Smooth muscle cell (in vitro differentiated cells): ENCODE data around the gene TIMP3. TPM values are rescaled to one million over a fixed set of nuclear protein-coding genes. Genes with fewer than 3 reads are reported as not detected.

Experiments
- DNase-seq: peaks from one replicate; lab custom pipeline; 2025; ENCODE audit not compliant: unreplicated experiment; lab: John Stamatoyannopoulos, UW
- H2AFZ ChIP-seq: fragments of 200-600 bp; sonication (generic); 2 replicates; pipeline ENCODE4 v1.6.0; 2016; ENCODE audit warnings: antibody characterized with exemption, low read depth, mild to moderate bottlenecking
- H3F3A ChIP-seq: fragments of 200-600 bp; sonication (generic); 2 replicates; pipeline ENCODE4 v1.6.0; 2017; ENCODE audit warnings: antibody characterized with exemption, low read depth
- H3K27ac ChIP-seq: fragments of 200-600 bp; sonication (generic); 2 replicates; pipeline ENCODE4 v1.5.1; 2016; ENCODE audit warnings: low read depth, mild to moderate bottlenecking
- H3K27me3 ChIP-seq: fragments of 200-600 bp; sonication (generic); 2 replicates; pipeline ENCODE4 v1.6.1; 2016; ENCODE audit warnings: low read depth, mild to moderate bottlenecking
- H3K36me3 ChIP-seq: fragments of 200-600 bp; sonication (generic); 2 replicates; pipeline ENCODE4 v1.5.1; 2016; ENCODE audit warnings: low read depth
- H3K4me1 ChIP-seq: fragments of 200-600 bp; sonication (generic); 2 replicates; pipeline ENCODE4 v1.5.1; 2016; ENCODE audit warnings: low read depth
- H3K4me2 ChIP-seq: fragments of 200-600 bp; sonication (generic); 2 replicates; pipeline ENCODE4 v1.6.0; 2016; ENCODE audit warnings: mild to moderate bottlenecking
- H3K4me3 ChIP-seq: fragments of 200-600 bp; sonication (generic); 2 replicates; pipeline ENCODE4 v1.5.1; 2016; ENCODE audit warnings: mild to moderate bottlenecking
- H3K79me2 ChIP-seq: fragments of 200-600 bp; sonication (generic); 2 replicates; pipeline ENCODE4 v1.6.0; 2016; ENCODE audit warnings: low read depth, mild to moderate bottlenecking
- H3K9ac ChIP-seq: fragments of 200-600 bp; sonication (generic); 2 replicates; pipeline ENCODE4 v1.6.0; 2016; ENCODE audit warnings: low read depth
- H3K9me3 ChIP-seq: fragments of 200-600 bp; sonication (generic); replicated peaks from 2 replicates; pipeline ENCODE4 v1.5.1; 2016; ENCODE audit warnings: low read depth
- H4K20me1 ChIP-seq: fragments of 200-600 bp; sonication (generic); 2 replicates; pipeline ENCODE4 v1.6.0; 2016; ENCODE audit warnings: low read depth
- CTCF ChIP-seq: fragments of 200-600 bp; sonication (generic); IDR thresholded peaks from 2 replicates; pipeline ENCODE4 v1.5.1; 2017; ENCODE audit warnings: borderline replicate concordance, mild to moderate bottlenecking, antibody characterized with exemption; ENCODE audit not compliant: insufficient read depth, poor library complexity, severe bottlenecking
- WGBS: methylation state at CpG from one replicate; pipeline ENCODE4 v1.1.7; 2016; ENCODE audit warnings: low lambda C conversion rate; 5-methylcytosine and 5-hydroxymethylcytosine counted together
- polyA plus RNA-seq: library from polyadenylated mRNA; unstranded; fragments of >200 nt; fragmentation: Nextera tagmentation; extraction: Ambion mirVana; gene quantifications from 2 replicates; pipeline ENCODE4 v1.2.1, GENCODE V29; 2016
- total RNA-seq: library from RNA; depleted of rRNA; stranded (reverse); fragments of >200 nt; gene quantifications from 2 replicates; pipeline ENCODE4 v1.2.3, GENCODE V29; 2014

Gene TIMP3
- total and polyA plus RNA-seq, 2 experiments from 2014 or later: 3,210 to 3,942 TPM

- Histone ChIP-seq H3K27ac (peak overlapping the region; percentile 82), H3K27me3 (no peaks in the 10 kb centered on the region), H3K4me2 (peak overlapping the region; percentile 94), H4K20me1 (peaks cover 29% of the 10 kb centered on the region), H3K79me2 (peaks cover 53% of the 10 kb centered on the region), H2AFZ (no peak overlapping the region), H3K4me1 (peaks cover 35% of the 10 kb centered on the region), H3K4me3 (no peak overlapping the region), H3K9ac (peak overlapping the region; percentile 54), H3F3A (peaks cover 51% of the 10 kb centered on the region), H3K9me3 (no peaks in the 10 kb centered on the region), H3K36me3 (no peaks in the 10 kb centered on the region)
- TF ChIP-seq CTCF: no peak
- 27% methylated on average over 6 of the region's 6 CpGs for WGBS
- no peak for DNase-seq
Observed at GRCh38 chr22:32799496-32799895, 2.0 kb upstream of the TIMP3 start.

GRCh38 chr22:32800158-32800882 lies 1.2 kb upstream of the TIMP3 start:
- Histone ChIP-seq H4K20me1 (peaks cover 38% of the 10 kb centered on the region), H3K4me1 (peaks cover 31% of the 10 kb centered on the region), H3K27me3 (no peaks in the 10 kb centered on the region), H3K4me2 (peak overlapping the region; percentile 94), H3K9me3 (no peaks in the 10 kb centered on the region), H3K9ac (peak overlapping the region; percentile 54), H2AFZ (no peak overlapping the region), H3K27ac (peak overlapping the region; percentile 82), H3K79me2 (peaks cover 61% of the 10 kb centered on the region), H3F3A (peaks cover 59% of the 10 kb centered on the region), H3K4me3 (peak overlapping the region; percentile 92), H3K36me3 (no peaks in the 10 kb centered on the region)
- DNase-seq: no peak
- no peak for TF ChIP-seq CTCF
- WGBS: 52% methylated on average over 8 of the region's 8 CpGs

GRCh38 chr22:32800994-32801536 lies 440 bp upstream of the TIMP3 start:
- H3K4me3 ChIP-seq: peak overlapping the region; percentile 92
- peak overlapping the region; percentile 54 for H3K9ac ChIP-seq
- 37% methylated on average over 12 of the region's 21 CpGs for WGBS
- DNase-seq: no peak
- no peaks in the 10 kb centered on the region for H3K27me3 ChIP-seq
- H4K20me1 ChIP-seq: peaks cover 45% of the 10 kb centered on the region
- H3K9me3 ChIP-seq: no peaks in the 10 kb centered on the region
- peaks cover 68% of the 10 kb centered on the region for H3K79me2 ChIP-seq
- peaks cover 29% of the 10 kb centered on the region for H3K4me1 ChIP-seq
- no peaks in the 10 kb centered on the region for H3K36me3 ChIP-seq
- no peak for TF ChIP-seq CTCF
- peak overlapping the region; percentile 94 for H3K4me2 ChIP-seq
- H3K27ac ChIP-seq: peak overlapping the region; percentile 82
- H2AFZ ChIP-seq: no peak overlapping the region
- H3F3A ChIP-seq: peaks cover 66% of the 10 kb centered on the region
